Uterus (tissue), 4 donors: ENCODE data around the gene SKAP1. TPM values are rescaled to one million over a fixed set of nuclear protein-coding genes. Genes with fewer than 3 reads are reported as not detected.
"Not testable (repeated sequence)": the region's sequence is repeated elsewhere in the genome, so short reads cannot be mapped to it uniquely, and the experiment has no call there.

Experiments used
- DNase-seq, 2 donors: peaks; one replicate each; pipeline ENCODE4 v3.0.0-alpha.2; 2019 to 2020
- H3K27ac ChIP-seq, 2 donors: fragments of 200-600 bp; sonication (generic); 1 replicate in 1 of 2; 2 replicates in 1 of 2; pipeline ENCODE4 v1.5.1; 2016 to 2018
- H3K27me3 ChIP-seq, 2 donors: fragments of 200-600 bp; sonication (generic); one replicate each; pipeline ENCODE4 v1.5.1; 2018 to 2019; ENCODE audit warnings: control low read depth in 1 of 2
- H3K36me3 ChIP-seq, 2 donors: fragments of 200-600 bp; sonication (generic); one replicate each; pipeline ENCODE4 v1.5.1; 2019; ENCODE audit warnings: control low read depth in 1 of 2
- H3K4me1 ChIP-seq, 2 donors: fragments of 200-600 bp; sonication (generic); one replicate each; pipeline ENCODE4 v1.5.1; 2018 to 2019; ENCODE audit warnings: control low read depth in 1 of 2
- H3K4me3 ChIP-seq, 2 donors: fragments of 200-600 bp; sonication (generic); 1 replicate in 1 of 2; 2 replicates in 1 of 2; pipeline ENCODE4 v1.5.1; 2018 to 2019; ENCODE audit warnings: mild to moderate bottlenecking in 1 of 2
- H3K9me3 ChIP-seq, 2 donors: fragments of 200-600 bp; sonication (generic); one replicate each; pipeline ENCODE4 v1.5.1; 2019; ENCODE audit warnings: control low read depth in 1 of 2
- POLR2A ChIP-seq, 2 donors: fragments of 450-650 bp; IDR thresholded peaks; one replicate each; pipeline ENCODE4 v1.6.1; 2016; ENCODE audit warnings: antibody characterized with exemption in 2 of 2, mild to moderate bottlenecking in 1 of 2, moderate library complexity in 1 of 2
- intact Hi-C: fragments of 100-400 bp; cut with DNase I; formaldehyde crosslinking; loops from one replicate; pipeline ENCODE4 v1.15.1; 2023; ENCODE audit warnings: low total_unique reads
- total RNA-seq, 4 donors: library from RNA; depleted of rRNA in 3 of 4; stranded (reverse); fragments of >200 nt in 3 of 4; gene quantifications; one replicate each; pipeline versions ENCODE4 v1.1.0 to v1.2.4, GENCODE V29; 2014 to 2023
- TF ChIP-seq, protein P1 (sequence below), 4 experiments: fragments of 200-600 bp in 2 of 4; fragments of 450-650 bp in 2 of 4; sonication (generic) in 2 of 4; IDR thresholded peaks; one replicate each; pipeline ENCODE4 v1.5.1; 2016 to 2019; ENCODE audit warnings: antibody characterized with exemption in 4 of 4, mild to moderate bottlenecking in 2 of 4, moderate library complexity in 1 of 4
- donor health status: DM: yes; HTN: yes; CAD: no.

SKAP1 gene
- total RNA-seq, 4 donors from 2014 or later, result 0.51 to 2.4 (median 1.9) TPM; not detected in 1

DNA sequence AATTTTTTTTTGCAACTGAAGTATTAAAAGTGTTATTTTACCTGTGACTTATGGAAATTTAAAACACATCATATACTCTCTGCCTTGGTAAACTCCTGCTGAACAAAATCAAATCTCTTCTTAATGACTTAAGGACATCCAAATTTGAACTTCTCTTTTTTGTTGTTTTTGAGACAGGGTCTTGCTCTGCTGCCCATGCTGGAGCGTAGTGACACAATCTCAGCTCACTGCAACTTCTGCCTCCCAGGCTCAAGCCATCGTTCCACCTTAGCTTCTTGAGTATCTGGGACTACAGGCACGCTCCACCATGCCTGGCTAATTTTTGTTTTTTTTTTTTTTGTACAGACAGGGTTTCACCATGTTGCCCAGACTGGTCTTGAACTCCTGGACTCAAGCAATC lies 56.1 kb downstream of the SKAP1 start:
- Histone ChIP-seq H3K9me3 (no peaks in the 10 kb centered on the region), H3K4me1 (no peaks in the 10 kb centered on the region), H3K27me3 (peaks cover 0 to 2% of the 10 kb centered on the region in 2 donors), H3K36me3 (no peaks in the 10 kb centered on the region), H3K27ac (no peak overlapping the region), H3K4me3 (no peak overlapping the region)
- no peak for DNase-seq
- TF ChIP-seq, protein P1, sequence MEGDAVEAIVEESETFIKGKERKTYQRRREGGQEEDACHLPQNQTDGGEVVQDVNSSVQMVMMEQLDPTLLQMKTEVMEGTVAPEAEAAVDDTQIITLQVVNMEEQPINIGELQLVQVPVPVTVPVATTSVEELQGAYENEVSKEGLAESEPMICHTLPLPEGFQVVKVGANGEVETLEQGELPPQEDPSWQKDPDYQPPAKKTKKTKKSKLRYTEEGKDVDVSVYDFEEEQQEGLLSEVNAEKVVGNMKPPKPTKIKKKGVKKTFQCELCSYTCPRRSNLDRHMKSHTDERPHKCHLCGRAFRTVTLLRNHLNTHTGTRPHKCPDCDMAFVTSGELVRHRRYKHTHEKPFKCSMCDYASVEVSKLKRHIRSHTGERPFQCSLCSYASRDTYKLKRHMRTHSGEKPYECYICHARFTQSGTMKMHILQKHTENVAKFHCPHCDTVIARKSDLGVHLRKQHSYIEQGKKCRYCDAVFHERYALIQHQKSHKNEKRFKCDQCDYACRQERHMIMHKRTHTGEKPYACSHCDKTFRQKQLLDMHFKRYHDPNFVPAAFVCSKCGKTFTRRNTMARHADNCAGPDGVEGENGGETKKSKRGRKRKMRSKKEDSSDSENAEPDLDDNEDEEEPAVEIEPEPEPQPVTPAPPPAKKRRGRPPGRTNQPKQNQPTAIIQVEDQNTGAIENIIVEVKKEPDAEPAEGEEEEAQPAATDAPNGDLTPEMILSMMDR (IDR thresholded peaks at IDR 0.05), result no peak
- TF ChIP-seq POLR2A (IDR thresholded peaks at IDR 0.05), result no peak
- intact Hi-C loops, result no loop called here

DNA sequence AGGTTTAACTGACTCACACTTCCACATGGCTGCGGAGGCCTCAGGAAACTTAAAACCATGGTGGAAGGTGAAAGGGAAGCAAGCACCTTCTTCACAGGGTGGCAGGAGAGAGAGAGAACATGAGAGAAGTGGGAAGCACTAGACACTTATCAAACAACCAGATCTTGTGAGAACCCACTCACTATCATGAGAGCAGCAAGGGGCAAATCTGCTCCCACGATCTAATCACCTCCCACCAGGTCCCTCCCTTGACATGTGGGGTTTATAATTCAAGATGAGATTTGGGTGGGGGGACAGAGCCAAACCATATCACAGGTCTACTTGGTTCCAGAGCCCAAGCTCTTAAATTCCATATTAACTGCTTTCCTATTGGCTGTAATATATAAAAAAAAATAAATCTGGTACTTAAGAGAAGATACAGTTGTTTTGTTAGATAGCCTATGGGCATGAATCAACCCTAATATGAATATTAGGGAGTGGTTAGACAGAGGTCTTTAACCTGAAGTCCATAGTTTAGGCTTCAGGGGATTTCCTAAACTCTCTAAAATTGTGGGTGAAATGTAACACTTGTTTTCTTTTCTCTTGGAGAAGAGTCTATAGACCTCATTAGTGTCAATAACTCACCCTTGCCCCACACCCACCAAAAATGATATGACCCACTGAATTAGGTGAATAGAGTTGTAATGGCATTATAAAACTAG lies 56.7 kb downstream of the SKAP1 start:
- no peak for DNase-seq
- no peak overlapping the region for H3K4me3 ChIP-seq
- intact Hi-C loops, result no loop called here
- H3K27ac ChIP-seq, result no peak overlapping the region
- peaks cover 0 to 4% of the 10 kb centered on the region in 2 donors for H3K27me3 ChIP-seq
- H3K9me3 ChIP-seq, result no peaks in the 10 kb centered on the region
- no peaks in the 10 kb centered on the region for H3K4me1 ChIP-seq
- TF ChIP-seq, protein P1 (IDR thresholded peaks at IDR 0.05), result no peak
- no peak for TF ChIP-seq POLR2A (IDR thresholded peaks at IDR 0.05)
- H3K36me3 ChIP-seq, result no peaks in the 10 kb centered on the region

DNA sequence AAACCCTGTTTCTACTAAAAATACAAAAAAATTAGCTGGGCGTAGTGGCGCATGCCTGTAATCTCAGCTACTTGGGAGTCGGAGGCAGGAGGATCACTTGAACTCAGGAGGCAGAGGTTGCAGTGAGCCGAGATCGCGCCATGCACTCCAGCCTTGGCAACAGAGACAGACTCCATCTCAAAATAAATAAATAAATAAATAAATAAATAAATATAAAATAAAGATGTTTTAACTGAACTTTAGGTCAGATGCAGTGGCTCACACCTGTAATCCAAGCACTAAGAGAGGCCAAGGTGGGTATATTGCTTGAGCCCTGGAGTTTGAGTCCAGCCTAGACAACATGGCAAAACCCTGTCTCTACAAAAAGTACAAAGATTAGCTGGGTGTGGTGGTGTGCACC lies 61.0 kb downstream of the SKAP1 start:
- intact Hi-C loops, H3K9me3 ChIP-seq, DNase-seq, H3K4me1 ChIP-seq, H3K27ac ChIP-seq, H3K27me3 ChIP-seq, H3K36me3 ChIP-seq, H3K4me3 ChIP-seq: not testable (repeated sequence)

DNA sequence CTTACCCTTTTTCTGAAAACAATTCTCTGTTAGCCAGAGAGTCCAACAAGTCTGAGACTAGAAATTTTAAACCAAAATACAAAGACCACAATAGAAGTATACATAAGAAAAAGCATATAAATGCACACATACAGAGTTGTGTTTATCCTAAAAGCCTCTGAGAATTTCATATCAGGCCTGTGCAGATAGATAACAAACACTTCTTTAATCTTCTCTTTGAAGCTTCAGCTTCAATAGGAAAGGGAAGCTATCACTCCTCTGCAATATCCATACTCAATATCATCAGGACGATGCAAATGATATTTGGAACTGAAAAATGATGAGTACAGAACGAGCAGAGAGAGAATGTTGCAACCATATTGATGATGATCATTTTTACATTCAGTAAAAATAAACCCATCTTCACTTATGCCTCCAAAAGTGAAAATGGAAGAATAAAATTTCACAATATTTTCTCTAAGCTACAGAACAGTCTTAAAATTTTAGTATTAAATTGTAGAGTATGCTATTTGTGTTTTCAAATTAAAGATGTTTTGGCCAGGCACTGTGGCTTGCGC lies 61.6 kb downstream of the SKAP1 start:
- no peaks in the 10 kb centered on the region for H3K9me3 ChIP-seq
- no peaks in the 10 kb centered on the region for H3K36me3 ChIP-seq
- no peak overlapping the region for H3K27ac ChIP-seq
- no peaks in the 10 kb centered on the region for H3K4me1 ChIP-seq
- TF ChIP-seq, protein P1 (IDR thresholded peaks at IDR 0.05), result no peak
- TF ChIP-seq POLR2A (IDR thresholded peaks at IDR 0.05), result no peak
- intact Hi-C loops, result no loop called here
- no peak overlapping the region for H3K4me3 ChIP-seq
- DNase-seq, result no peak
- H3K27me3 ChIP-seq, result peaks cover 4 to 5% of the 10 kb centered on the region in 2 donors

DNA sequence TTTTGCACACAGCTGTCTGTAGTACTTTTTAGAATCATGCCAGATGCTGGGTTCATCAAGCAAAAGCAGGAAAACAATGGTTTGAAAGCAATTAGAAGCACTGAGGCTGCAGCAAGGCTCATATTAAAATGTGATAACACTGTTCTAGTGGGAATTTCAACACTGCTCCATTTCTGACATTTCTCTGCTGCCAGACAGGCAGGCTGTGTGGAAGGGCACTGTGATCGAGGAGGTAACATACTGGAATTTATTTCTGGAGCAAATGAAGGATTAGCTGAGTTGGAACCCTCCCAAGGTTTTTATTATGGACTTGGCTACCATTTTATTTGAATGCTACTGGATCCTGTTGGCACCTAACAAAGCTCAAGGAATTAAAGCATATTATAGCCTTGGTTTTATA lies 66.9 kb downstream of the SKAP1 start:
- DNase-seq, result no peak
- intact Hi-C loops, result no loop called here
- Histone ChIP-seq H3K27me3 (peaks cover 0 to 17% of the 10 kb centered on the region in 2 donors), H3K4me3 (no peak overlapping the region), H3K4me1 (no peaks in the 10 kb centered on the region), H3K36me3 (no peaks in the 10 kb centered on the region), H3K9me3 (no peaks in the 10 kb centered on the region), H3K27ac (no peak overlapping the region)
- TF ChIP-seq, protein P1 (IDR thresholded peaks at IDR 0.05), result no peak
- no peak for TF ChIP-seq POLR2A (IDR thresholded peaks at IDR 0.05)

DNA sequence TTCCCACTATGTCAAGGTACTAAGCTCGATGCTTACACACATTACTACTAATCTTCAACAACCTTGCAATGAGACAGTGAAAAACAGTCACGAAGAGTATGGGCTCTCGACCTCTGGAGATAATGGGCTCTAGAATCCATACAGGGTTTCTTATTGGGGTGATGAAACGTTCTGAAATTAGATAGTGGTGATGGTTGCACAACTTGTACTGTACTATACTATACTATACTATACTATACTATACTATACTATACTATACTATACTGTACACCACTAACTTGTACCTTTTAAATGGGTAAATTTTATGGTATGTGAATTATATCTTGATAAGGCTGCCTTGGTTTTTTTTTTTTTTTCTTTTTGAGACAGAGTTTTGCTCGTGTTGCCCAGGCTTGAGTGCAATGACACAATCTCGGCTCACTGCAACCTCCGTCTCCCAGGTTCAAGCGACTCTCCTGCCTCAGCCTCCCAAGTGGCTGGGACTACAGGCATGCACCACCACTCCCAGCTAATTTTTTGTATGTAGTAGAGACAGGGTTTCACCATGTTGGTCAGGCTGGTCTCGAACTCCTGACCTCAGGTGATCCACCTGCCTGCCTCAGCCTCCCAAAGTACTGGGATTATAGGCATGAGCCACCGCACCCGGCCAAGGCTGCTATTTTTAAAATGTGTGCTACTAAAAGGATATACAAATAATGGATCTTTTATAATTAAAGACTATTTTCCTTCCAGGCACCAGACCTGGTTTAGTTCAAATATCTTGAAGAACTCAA lies 69.0 kb downstream of the SKAP1 start:
- H3K27ac ChIP-seq, intact Hi-C loops, H3K9me3 ChIP-seq, H3K4me3 ChIP-seq, DNase-seq, H3K4me1 ChIP-seq, H3K36me3 ChIP-seq: not testable (repeated sequence)
- H3K27me3 ChIP-seq, result peaks cover 0 to 12% of the 10 kb centered on the region in 2 donors
